Heart left ventricle (tissue), 13 donors: Measurements from ENCODE around the gene HMGCR.
"Not testable (repeated sequence)": the region's sequence is repeated elsewhere in the genome, so short reads cannot be mapped to it uniquely, and the experiment has no call there.

Experiments
- CTCF ChIP-seq, 12 donors: fragments of 200-600 bp; sonication (generic) in 4 of 12; IDR thresholded peaks; one replicate each; pipeline versions ENCODE4 v1.5.0 to v1.8.0; 2018 to 2022; ENCODE audit warnings: antibody characterized with exemption in 12 of 12, mild to moderate bottlenecking in 5 of 12
- POLR2A ChIP-seq, 2 donors: fragments of 450-650 bp; IDR thresholded peaks; one replicate each; pipeline ENCODE4 v1.6.1; 2017; ENCODE audit warnings: antibody characterized with exemption in 2 of 2, mild to moderate bottlenecking in 2 of 2, moderate library complexity in 2 of 2
- donor health status: ischemic (EF 13 %, LVEDD 7.1; RV severe dilation, severe dysfunction).
- donor health status: DM: no; HTN: yes; CAD: no.
- donor health status: DM: no; HTN: no; CAD: no.
- donor health status: ischemic (EF 25% LVEDD 6.9; RV normal size, moderate dysfunction).
- donor health status: ischemic (EF 25% LVEDD 5.7; RV mildly dilated, moderate dysfunction).
- donor health status: ischemic (EF 35%, LVEDD 5.7; RV mildly dilated, moderate dysfunction).
- donor health status: nonischemic (EF 11% LVEDD 7.7; RV severe dilation, severe dysfunction).
- donor health status: DM: yes; HTN: yes; CAD: no.
- donor health status: PGD.
- donor health status: ischemic (EF 29% LVEDD 5.4; RV normal size, mild dysfunction).
- donor health status: nonischemic (EF 23%, LVEDD 6.1; RV moderate dilation, normal function).

GRCh38 chr5:75319148-75319547 is 17.9 kb upstream of the HMGCR start:
- not testable (repeated sequence) for TF ChIP-seq CTCF, POLR2A (IDR thresholded peaks at IDR 0.05)
